ENCODE measurements around the gene TPR.

- TF ChIP-seq CTCF (IDR thresholded peaks at IDR 0.05; ENCODE audit: low read depth, low read length, poor library complexity, severe bottlenecking): no peak
- no peak for TF ChIP-seq EZH2phosphoT487 (IDR thresholded peaks at IDR 0.05; ENCODE audit: borderline replicate concordance, low read length)
These were observed 77.5 kb downstream of the TPR start for GRCh38 chr1:186297439-186298045.

All from DOHH2 (cell line).